C4-2B (cell line): Measurements from ENCODE around the gene PCA3.
A peak's percentile ranks its signal among the peaks of the same experiment; 100 is the strongest.

ENCODE experiments used
- H3K27ac ChIP-seq: fragments of 450-650 bp; 2 replicates; pipeline ENCODE4 v1.5.1; 2017
- CTCF ChIP-seq: fragments of 450-650 bp; conservative IDR thresholded peaks from 2 replicates; pipeline ENCODE4 v1.5.1; 2017; ENCODE audit warnings: mild to moderate bottlenecking
- ZFX ChIP-seq: fragments of 450-650 bp; IDR thresholded peaks from 2 replicates; pipeline ENCODE4 v1.6.1; 2017

PCA3 gene

GRCh38 chr9:76764138-76764537, at the start of gene PCA3:
PCA3 (plus strand) TSS chr9:76764438.
- TF ChIP-seq ZFX (no peak), CTCF (no peak)
- no peak within 1 kb of the TSS; the same call in 1 of the 2 replicates for H3K27ac ChIP-seq

- no peak for TF ChIP-seq CTCF
- no peak for TF ChIP-seq ZFX
- no peak overlapping the region for H3K27ac ChIP-seq
Measured at GRCh38 chr9:76716085-76716672, 48.1 kb upstream of the PCA3 start.

- H3K27ac ChIP-seq, result no peak overlapping the region
- TF ChIP-seq CTCF, result no peak
- TF ChIP-seq ZFX, result no peak
Measured at GRCh38 chr9:76717176-76717575, 47.1 kb upstream of the PCA3 start.

- TF ChIP-seq CTCF, result no peak
- no peak for TF ChIP-seq ZFX
- H3K27ac ChIP-seq, result no peak overlapping the region
Measured at GRCh38 chr9:76717613-76718012, 46.6 kb upstream of the PCA3 start.

GRCh38 chr9:76718166-76718565, 46.1 kb upstream of the PCA3 start:
- H3K27ac ChIP-seq, result no peak overlapping the region
- TF ChIP-seq CTCF (0 out of 2 replicates have a peak, but pooled peaks have one; percentile 9), ZFX (no peak)

- TF ChIP-seq ZFX (no peak), CTCF (no peak)
- no peak overlapping the region for H3K27ac ChIP-seq
Measured at GRCh38 chr9:76720245-76720644, 44.0 kb upstream of the PCA3 start.

- TF ChIP-seq ZFX (no peak), CTCF (no peak)
- no peak overlapping the region for H3K27ac ChIP-seq
Measured at GRCh38 chr9:76725011-76725546, 39.2 kb upstream of the PCA3 start.
